Neutrophil (primary cell): ENCODE measurements around the gene NEURL1.
"Not testable (repeated sequence)": the region's sequence is repeated elsewhere in the genome, so short reads cannot be mapped to it uniquely, and the experiment has no call there.

Experiments used
- H3K27ac ChIP-seq: fragments of 200-600 bp; sonication (generic); 2 replicates; pipeline ENCODE4 v1.5.1; 2016; ENCODE audit warnings: mild to moderate bottlenecking, moderate library complexity
- H3K27me3 ChIP-seq: fragments of 200-600 bp; sonication (generic); 2 replicates; pipeline ENCODE4 v1.6.0; 2016; ENCODE audit warnings: mild to moderate bottlenecking
- H3K36me3 ChIP-seq: fragments of 200-600 bp; sonication (generic); 2 replicates; pipeline ENCODE4 v1.5.1; 2017
- H3K4me1 ChIP-seq, 2 experiments: fragments of 200-600 bp in 1 of 2; sonication (generic) in 1 of 2; 1 replicate in 1 of 2; 2 replicates in 1 of 2; pipeline versions ENCODE4 v1.5.1 to v1.6.1; 2013 to 2016; ENCODE audit warnings: low read depth in 1 of 2, low read length in 1 of 2, mild to moderate bottlenecking in 1 of 2, moderate library complexity in 1 of 2; ENCODE audit not compliant: control insufficient read depth in 1 of 2, insufficient read depth in 1 of 2
- H3K4me3 ChIP-seq, 2 experiments: fragments of 200-600 bp in 1 of 2; sonication (generic) in 1 of 2; 1 replicate in 1 of 2; 2 replicates in 1 of 2; pipeline ENCODE4 v1.5.1; 2013 to 2016; ENCODE audit warnings: low read depth in 1 of 2, low read length in 1 of 2, mild to moderate bottlenecking in 1 of 2, moderate library complexity in 1 of 2
- H3K9me3 ChIP-seq: fragments of 200-600 bp; sonication (generic); 2 replicates; pipeline ENCODE4 v1.5.1; 2016
- TF ChIP-seq, protein P1 (sequence below): fragments of 200-600 bp; sonication (generic); IDR thresholded peaks from 2 replicates; pipeline ENCODE4 v1.5.1; 2016; ENCODE audit warnings: antibody characterized with exemption

Gene NEURL1

DNA sequence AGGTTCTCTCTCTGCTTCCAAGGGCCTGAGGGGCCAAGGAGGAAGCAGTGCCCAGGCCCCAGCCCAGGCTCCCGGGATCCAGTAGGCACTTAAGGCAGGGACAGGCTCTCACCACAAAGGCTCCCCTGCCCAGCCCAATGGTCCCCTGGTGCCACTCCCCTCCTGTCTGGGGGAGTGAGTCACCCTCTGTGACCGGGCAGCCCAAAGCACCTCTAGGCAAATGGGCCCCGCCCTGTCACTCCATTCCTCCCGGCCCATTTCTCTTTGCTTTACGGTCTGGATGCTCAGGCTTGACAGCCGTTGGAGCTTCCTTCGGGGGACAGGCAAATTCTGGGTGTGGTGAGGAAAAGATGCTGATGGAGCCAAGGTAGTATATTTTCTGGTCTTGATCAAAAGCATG, 14.4 kb upstream of the NEURL1 start, which contains the start of gene CALHM3:
CALHM3 (minus strand) TSS at position 106 of the 400 bp plus-strand sequence. CDS start 208 bp downstream, outside the sequence.
- Histone ChIP-seq H3K9me3 (no peaks in the 10 kb centered on the region), H3K36me3 (no peaks in the 10 kb centered on the region), H3K4me3 (no peak within 1 kb of the TSS), H3K27me3 (peaks cover 5% of the 10 kb centered on the region), H3K4me1 (no peaks in the 10 kb centered on the region), H3K27ac (no peak within 1 kb of the TSS)
- TF ChIP-seq, protein P1, sequence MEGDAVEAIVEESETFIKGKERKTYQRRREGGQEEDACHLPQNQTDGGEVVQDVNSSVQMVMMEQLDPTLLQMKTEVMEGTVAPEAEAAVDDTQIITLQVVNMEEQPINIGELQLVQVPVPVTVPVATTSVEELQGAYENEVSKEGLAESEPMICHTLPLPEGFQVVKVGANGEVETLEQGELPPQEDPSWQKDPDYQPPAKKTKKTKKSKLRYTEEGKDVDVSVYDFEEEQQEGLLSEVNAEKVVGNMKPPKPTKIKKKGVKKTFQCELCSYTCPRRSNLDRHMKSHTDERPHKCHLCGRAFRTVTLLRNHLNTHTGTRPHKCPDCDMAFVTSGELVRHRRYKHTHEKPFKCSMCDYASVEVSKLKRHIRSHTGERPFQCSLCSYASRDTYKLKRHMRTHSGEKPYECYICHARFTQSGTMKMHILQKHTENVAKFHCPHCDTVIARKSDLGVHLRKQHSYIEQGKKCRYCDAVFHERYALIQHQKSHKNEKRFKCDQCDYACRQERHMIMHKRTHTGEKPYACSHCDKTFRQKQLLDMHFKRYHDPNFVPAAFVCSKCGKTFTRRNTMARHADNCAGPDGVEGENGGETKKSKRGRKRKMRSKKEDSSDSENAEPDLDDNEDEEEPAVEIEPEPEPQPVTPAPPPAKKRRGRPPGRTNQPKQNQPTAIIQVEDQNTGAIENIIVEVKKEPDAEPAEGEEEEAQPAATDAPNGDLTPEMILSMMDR, result no peak

DNA sequence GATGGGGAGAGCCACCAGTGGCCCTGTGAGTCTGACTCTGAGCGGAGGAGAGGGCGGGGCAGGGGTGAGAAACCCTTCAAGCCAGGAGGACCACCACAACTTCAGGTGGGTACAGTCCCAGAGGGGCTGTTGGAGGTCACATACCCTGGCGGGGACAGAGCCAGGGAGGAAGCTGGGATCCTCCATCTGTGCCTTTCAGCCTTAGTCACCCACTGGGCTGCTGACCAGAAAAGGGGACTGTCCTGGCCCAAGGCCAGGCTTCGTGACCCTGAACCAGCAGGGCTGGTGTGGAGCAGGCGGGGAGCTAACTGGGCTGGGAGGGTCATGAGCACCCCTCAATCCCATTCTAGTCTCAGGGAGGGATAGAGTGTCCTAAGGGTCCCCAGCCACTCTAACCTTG, 13.0 kb upstream of the NEURL1 start:
- Histone ChIP-seq H3K9me3 (no peaks in the 10 kb centered on the region), H3K27me3 (peaks cover 4% of the 10 kb centered on the region), H3K4me3 (no peak overlapping the region), H3K36me3 (no peaks in the 10 kb centered on the region), H3K4me1 (no peaks in the 10 kb centered on the region), H3K27ac (no peak overlapping the region)
- TF ChIP-seq, protein P1, result no peak

DNA sequence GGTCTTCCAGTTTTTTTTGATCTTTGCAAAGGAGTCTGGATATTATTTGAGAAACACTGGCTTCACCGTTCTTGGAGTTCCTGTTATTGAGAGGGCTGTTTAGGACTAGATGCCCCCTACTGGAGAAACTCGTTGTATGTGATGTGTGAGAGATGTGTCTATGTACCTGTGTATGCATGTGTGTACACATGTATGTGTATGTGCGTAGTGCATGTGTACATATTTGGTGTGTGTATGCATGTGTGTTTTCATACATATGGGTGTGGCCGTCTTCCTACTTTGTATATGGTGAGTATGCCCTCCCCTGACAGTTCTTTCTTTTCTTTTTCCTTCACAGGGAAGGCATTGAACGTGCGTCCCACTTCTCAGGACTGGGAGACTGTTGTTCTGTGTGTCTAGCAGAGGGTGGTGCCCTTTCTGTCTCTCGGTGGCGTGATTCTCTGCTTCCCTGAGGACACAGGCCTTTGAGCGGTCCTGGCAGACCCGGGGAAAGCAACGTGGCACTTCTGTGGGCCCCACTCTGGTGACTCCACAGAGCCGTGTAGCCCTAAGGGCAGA, 11.5 kb upstream of the NEURL1 start:
- H3K4me1 ChIP-seq, result no peaks in the 10 kb centered on the region

DNA sequence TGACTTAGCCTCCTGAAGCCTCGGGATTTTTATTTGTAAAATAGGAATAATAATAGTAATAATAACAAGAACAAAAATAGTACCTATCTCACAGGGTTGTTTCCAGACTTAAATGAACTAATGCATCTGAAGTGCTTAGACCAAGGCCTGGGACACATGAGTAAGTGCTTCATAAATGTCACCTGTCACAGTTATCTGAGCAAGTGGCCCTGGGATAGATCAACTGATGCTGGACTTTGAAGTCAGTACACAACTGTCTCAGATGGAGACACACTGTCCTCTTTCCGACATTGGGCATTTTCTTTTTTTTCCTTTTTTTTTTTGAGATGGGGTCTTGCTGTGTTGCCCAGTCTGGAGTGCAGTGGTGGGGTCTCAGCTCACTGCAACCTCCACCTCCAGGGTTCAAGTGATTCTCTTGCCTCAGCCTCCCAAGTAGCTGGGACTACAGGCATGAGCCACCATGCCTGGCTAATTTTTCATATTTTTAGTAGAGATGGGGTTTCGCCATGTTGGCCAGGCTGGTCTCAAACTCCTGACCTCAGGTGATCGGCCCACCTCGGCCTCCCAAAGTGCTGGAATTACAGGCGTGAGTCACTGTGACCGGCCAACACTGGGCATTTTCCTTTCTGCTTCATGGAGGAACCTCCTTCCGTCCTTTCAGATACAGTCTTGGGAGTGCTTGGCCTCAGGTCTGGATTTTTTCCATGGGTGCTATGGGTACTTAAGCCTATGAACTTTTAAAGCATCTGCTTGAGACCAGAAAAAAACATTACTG, 6.7 kb upstream of the NEURL1 start:
- H3K27me3 ChIP-seq, result peaks cover 39% of the 10 kb centered on the region
- H3K4me1 ChIP-seq, H3K36me3 ChIP-seq, H3K4me3 ChIP-seq, H3K9me3 ChIP-seq, H3K27ac ChIP-seq: not testable (repeated sequence)

More for the DNA sequence above, 11.5 kb upstream of the NEURL1 start:
- Histone ChIP-seq H3K4me3 (no peak overlapping the region), H3K27me3 (peaks cover 10% of the 10 kb centered on the region), H3K36me3 (no peaks in the 10 kb centered on the region), H3K9me3 (no peaks in the 10 kb centered on the region), H3K27ac (no peak overlapping the region)
- TF ChIP-seq, protein P1, result no peak

DNA sequence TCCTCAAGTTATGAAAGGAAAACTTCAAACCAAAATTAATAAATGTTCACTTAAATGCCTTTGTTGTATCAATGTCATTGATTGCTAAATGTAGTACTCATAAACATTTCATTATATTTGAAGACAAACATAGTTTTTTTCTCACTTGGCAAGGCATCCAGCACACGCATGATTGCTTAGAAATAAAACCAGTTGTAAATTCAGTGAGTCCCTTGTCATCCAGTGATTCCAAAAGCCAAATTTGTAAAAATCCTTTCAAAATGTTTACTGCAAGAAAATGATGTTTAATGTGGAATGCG, 6.1 kb upstream of the NEURL1 start:
- no peaks in the 10 kb centered on the region for H3K9me3 ChIP-seq
- H3K27ac ChIP-seq, result no peak overlapping the region
- H3K4me3 ChIP-seq, result no peak overlapping the region
- no peaks in the 10 kb centered on the region for H3K4me1 ChIP-seq
- TF ChIP-seq, protein P1, result no peak
- peaks cover 45% of the 10 kb centered on the region for H3K27me3 ChIP-seq
- H3K36me3 ChIP-seq, result no peaks in the 10 kb centered on the region

DNA sequence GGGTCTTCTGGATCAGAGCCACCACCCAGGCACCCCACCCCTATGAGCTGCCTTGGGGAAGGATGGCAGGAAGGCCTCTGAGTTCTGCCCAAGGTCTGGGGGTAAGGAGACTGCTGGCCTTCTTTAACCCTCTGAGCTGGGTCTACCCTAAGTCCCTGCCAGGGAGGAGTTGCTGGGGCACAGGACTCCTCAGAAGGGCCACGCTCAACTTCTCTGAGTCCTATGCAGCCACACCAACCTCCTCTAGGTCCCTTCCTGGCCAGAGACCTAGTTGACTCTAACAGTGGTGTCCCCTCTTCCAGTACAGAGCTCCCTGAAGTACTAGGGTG, 2.6 kb upstream of the NEURL1 start:
- TF ChIP-seq, protein P1, result no peak
- H3K36me3 ChIP-seq, result no peaks in the 10 kb centered on the region
- no peak overlapping the region for H3K27ac ChIP-seq
- H3K4me1 ChIP-seq, result peaks cover 0 to 13% of the 10 kb centered on the region in 2 experiments
- H3K27me3 ChIP-seq, result peaks cover 76% of the 10 kb centered on the region
- H3K9me3 ChIP-seq, result no peaks in the 10 kb centered on the region
- no peak overlapping the region for H3K4me3 ChIP-seq
